ENCODE results near the gene C6orf163. TPM values are rescaled to one million over a fixed set of nuclear protein-coding genes. Genes with fewer than 3 reads are reported as not detected.
"Not testable (repeated sequence)": the region's sequence is repeated elsewhere in the genome, so short reads cannot be mapped to it uniquely, and the experiment has no call there.

Gene C6orf163
- 1 to 10 TPM; 1.3 to 1.4 TPM for total RNA-seq

- no peaks in the 10 kb centered on the region for H3K9me3 Mint-ChIP-seq
- TF ChIP-seq CTCF (IDR thresholded peaks at IDR 0.05), result no peak
- DNase-seq, result no peak
- H3K4me1 Mint-ChIP-seq (ENCODE audit: low read depth), result no peaks in the 10 kb centered on the region
- ChIA-PET CTCF (interaction anchor here (0.7 to 1.1 kb wide), 2 partner anchors 22 to 48 kb away, joined by 3 to 6 read pairs; partner anchors contain the start of gene SMIM8), POLR2A (no interaction called here)
- H3K36me3 Mint-ChIP-seq (ENCODE audit: low read depth), result peaks cover 8% of the 10 kb centered on the region
- no peak for ATAC-seq
- H3K4me3 Mint-ChIP-seq, result no peak within 1 kb of the TSS
- H3K27ac Mint-ChIP-seq, result no peak within 1 kb of the TSS
- no peaks in the 10 kb centered on the region for H3K27me3 Mint-ChIP-seq
- intact Hi-C loops (cut with micrococcal nuclease), result no loop called here
These were observed at the start of gene C6orf163 for GRCh38 chr6:87344731-87345130. C6orf163 (plus strand) TSS chr6:87344813; CDS start chr6:87345100, 287 bp downstream.

GRCh38 chr6:87297119-87297518, 47.5 kb upstream of the C6orf163 start:
- DNase-seq (no peak), ATAC-seq (no peak)
- H3K4me3 Mint-ChIP-seq, result no peak overlapping the region
- no peaks in the 10 kb centered on the region for H3K4me1 Mint-ChIP-seq (ENCODE audit: low read depth)
- H3K27me3 Mint-ChIP-seq, result peaks cover 23% of the 10 kb centered on the region
- H3K9me3 Mint-ChIP-seq, result no peaks in the 10 kb centered on the region
- CTCF ChIA-PET, result interaction anchor here (0.8 to 1.1 kb wide), 4 partner anchors 25 to 218 kb away, joined by 3 to 4 read pairs (median 3); partner anchors contain the start of gene C6orf163
- H3K27ac Mint-ChIP-seq, result no peak overlapping the region
- H3K36me3 Mint-ChIP-seq (ENCODE audit: low read depth), result no peaks in the 10 kb centered on the region
- no peak for TF ChIP-seq CTCF (IDR thresholded peaks at IDR 0.05)
- intact Hi-C loops (cut with micrococcal nuclease), result no loop called here
- POLR2A ChIA-PET, result interaction anchor here (1.3 kb wide), 1 partner anchor 18 kb away, joined by 3 read pairs; no protein-coding TSS in a partner anchor

GRCh38 chr6:87301277-87301676, 43.3 kb upstream of the C6orf163 start:
- POLR2A ChIA-PET; H3K36me3 Mint-ChIP-seq (ENCODE audit: low read depth); DNase-seq; H3K27ac Mint-ChIP-seq; H3K9me3 Mint-ChIP-seq; H3K4me3 Mint-ChIP-seq; ATAC-seq; H3K4me1 Mint-ChIP-seq (ENCODE audit: low read depth); intact Hi-C loops (cut with micrococcal nuclease); CTCF ChIA-PET: not testable (repeated sequence)
- peaks cover 25% of the 10 kb centered on the region for H3K27me3 Mint-ChIP-seq

GRCh38 chr6:87308970-87309369, 35.6 kb upstream of the C6orf163 start:
- CTCF ChIA-PET, result no interaction called here
- POLR2A ChIA-PET, result no interaction called here
- DNase-seq (no peak), ATAC-seq (no peak)
- H3K27me3 Mint-ChIP-seq, result peaks cover 10% of the 10 kb centered on the region
- TF ChIP-seq CTCF (IDR thresholded peaks at IDR 0.05), result no peak
- H3K36me3 Mint-ChIP-seq (ENCODE audit: low read depth), result no peaks in the 10 kb centered on the region
- no peak overlapping the region for H3K4me3 Mint-ChIP-seq
- H3K4me1 Mint-ChIP-seq (ENCODE audit: low read depth), result no peaks in the 10 kb centered on the region
- H3K9me3 Mint-ChIP-seq, result no peaks in the 10 kb centered on the region
- no peak overlapping the region for H3K27ac Mint-ChIP-seq
- intact Hi-C loops (cut with micrococcal nuclease), result no loop called here

GRCh38 chr6:87312860-87313259, 31.8 kb upstream of the C6orf163 start:
- H3K9me3 Mint-ChIP-seq, result no peaks in the 10 kb centered on the region
- intact Hi-C loops (cut with micrococcal nuclease), result loop anchor here (10.0 kb wide), 1 partner anchor 162 kb away; the partner anchor contains the start of gene SLC35A1
- peaks cover 11% of the 10 kb centered on the region for H3K27me3 Mint-ChIP-seq
- ChIA-PET CTCF (interaction anchor here (0.6 kb wide), 1 partner anchor 255 kb away, joined by 3 read pairs; no protein-coding TSS in a partner anchor), POLR2A (no interaction called here)
- ATAC-seq, result no peak
- no peaks in the 10 kb centered on the region for H3K36me3 Mint-ChIP-seq (ENCODE audit: low read depth)
- no peaks in the 10 kb centered on the region for H3K4me1 Mint-ChIP-seq (ENCODE audit: low read depth)
- TF ChIP-seq CTCF (IDR thresholded peaks at IDR 0.05), result no peak
- no peak overlapping the region for H3K4me3 Mint-ChIP-seq
- H3K27ac Mint-ChIP-seq, result no peak overlapping the region
- DNase-seq, result no peak
